SH-SY5Y (cell line): Measurements from ENCODE around the gene CHN1.

Experiments
- GATA2 ChIP-seq: IDR thresholded peaks from 2 replicates; pipeline ENCODE4 v1.6.1; 2011; ENCODE audit warnings: mild to moderate bottlenecking, low read depth, low read length
- GATA3 ChIP-seq: IDR thresholded peaks from 2 replicates; pipeline ENCODE4 v1.6.1; 2011; ENCODE audit warnings: low read depth, mild to moderate bottlenecking, low read length, moderate library complexity

GRCh38 chr2:174749793-174750192 is 255.4 kb downstream of the CHN1 start:
- TF ChIP-seq GATA2, result no peak
- no peak for TF ChIP-seq GATA3
